Measurements from ENCODE around the gene C1orf35.
A peak's percentile ranks its signal among the peaks of the same experiment; 100 is the strongest.

The C1orf35 gene

GRCh38 chr1:228145463-228146416 is 42.6 kb upstream of the C1orf35 start:
- H3K4me1 Mint-ChIP-seq = peaks cover 16 to 41% of the 10 kb centered on the region in 2 donors
- no peaks in the 10 kb centered on the region for H3K27me3 Mint-ChIP-seq
- H3K9me3 Mint-ChIP-seq = no peaks in the 10 kb centered on the region
- peaks cover 5 to 9% of the 10 kb centered on the region in 2 donors for H3K36me3 Mint-ChIP-seq
- ATAC-seq (replicated peaks) = no peak
- no peak overlapping the region for H3K27ac Mint-ChIP-seq
- DNase-seq = no peak
- no peak overlapping the region for H3K4me3 Mint-ChIP-seq

GRCh38 chr1:228144993-228145343 is 41.8 kb upstream of the C1orf35 start:
- H3K9me3 Mint-ChIP-seq = no peaks in the 10 kb centered on the region
- no peak overlapping the region for H3K27ac Mint-ChIP-seq
- no peaks in the 10 kb centered on the region for H3K27me3 Mint-ChIP-seq
- ATAC-seq (replicated peaks) (no peak), DNase-seq (no peak)
- H3K36me3 Mint-ChIP-seq = peaks cover 5 to 9% of the 10 kb centered on the region in 2 donors
- H3K4me3 Mint-ChIP-seq = no peak overlapping the region
- peaks cover 16 to 41% of the 10 kb centered on the region in 2 donors for H3K4me1 Mint-ChIP-seq

GRCh38 chr1:228144193-228144992 is 41.3 kb upstream of the C1orf35 start:
- DNase-seq = no peak
- Mint-ChIP-seq H3K36me3 (peaks cover 5 to 9% of the 10 kb centered on the region in 2 donors), H3K27ac (no peak overlapping the region), H3K27me3 (no peaks in the 10 kb centered on the region), H3K4me1 (peaks cover 16 to 41% of the 10 kb centered on the region in 2 donors), H3K9me3 (no peaks in the 10 kb centered on the region), H3K4me3 (no peak overlapping the region)
- ATAC-seq (replicated peaks) = no peak

GRCh38 chr1:228143480-228144192 is 40.5 kb upstream of the C1orf35 start:
- H3K36me3 Mint-ChIP-seq = peaks cover 5 to 9% of the 10 kb centered on the region in 2 donors
- peak overlapping the region; percentile 77 for H3K27ac Mint-ChIP-seq
- H3K9me3 Mint-ChIP-seq = no peaks in the 10 kb centered on the region
- no peak for DNase-seq
- H3K4me1 Mint-ChIP-seq = peaks cover 16 to 46% of the 10 kb centered on the region in 2 donors
- no peaks in the 10 kb centered on the region for H3K27me3 Mint-ChIP-seq
- no peak overlapping the region for H3K4me3 Mint-ChIP-seq
- no peak for ATAC-seq (replicated peaks)

GRCh38 chr1:228142701-228143136 is 39.6 kb upstream of the C1orf35 start:
- Mint-ChIP-seq H3K9me3 (no peaks in the 10 kb centered on the region), H3K27ac (peak overlapping the region; percentile 77), H3K4me1 (peaks cover 18 to 53% of the 10 kb centered on the region in 2 donors), H3K36me3 (peaks cover 5 to 9% of the 10 kb centered on the region in 2 donors), H3K27me3 (no peaks in the 10 kb centered on the region), H3K4me3 (peak overlapping the region; percentile 39 to 97)
- DNase-seq (no peak), ATAC-seq (replicated peaks) (no peak)

- peak overlapping the region; percentile 77 for H3K27ac Mint-ChIP-seq
- H3K27me3 Mint-ChIP-seq = no peaks in the 10 kb centered on the region
- ATAC-seq (replicated peaks) (no peak), DNase-seq (no peak)
- peaks cover 18 to 53% of the 10 kb centered on the region in 2 donors for H3K4me1 Mint-ChIP-seq
- peaks cover 2 to 9% of the 10 kb centered on the region in 2 donors for H3K36me3 Mint-ChIP-seq
- H3K4me3 Mint-ChIP-seq = peak overlapping the region; percentile 93 to 97
- no peaks in the 10 kb centered on the region for H3K9me3 Mint-ChIP-seq
Measured at GRCh38 chr1:228142155-228142691, 39.1 kb upstream of the C1orf35 start.

GRCh38 chr1:228141226-228142044 is 38.3 kb upstream of the C1orf35 start:
- DNase-seq (no peak), ATAC-seq (replicated peaks) (no peak)
- Mint-ChIP-seq H3K27me3 (no peaks in the 10 kb centered on the region), H3K27ac (peak overlapping the region; percentile 89), H3K4me3 (peak overlapping the region; percentile 93 to 97), H3K9me3 (no peaks in the 10 kb centered on the region), H3K36me3 (peaks cover 2 to 9% of the 10 kb centered on the region in 2 donors), H3K4me1 (peaks cover 20 to 58% of the 10 kb centered on the region in 2 donors)

- ATAC-seq (replicated peaks) (no peak), DNase-seq (no peak)
- no peaks in the 10 kb centered on the region for H3K27me3 Mint-ChIP-seq
- no peaks in the 10 kb centered on the region for H3K9me3 Mint-ChIP-seq
- peaks cover 2 to 9% of the 10 kb centered on the region in 2 donors for H3K36me3 Mint-ChIP-seq
- H3K27ac Mint-ChIP-seq = peak overlapping the region; percentile 98
- peak overlapping the region; percentile 93 to 97 for H3K4me3 Mint-ChIP-seq
- peaks cover 20 to 58% of the 10 kb centered on the region in 2 donors for H3K4me1 Mint-ChIP-seq
Measured at GRCh38 chr1:228140724-228141225, 37.6 kb upstream of the C1orf35 start.

GRCh38 chr1:228139931-228140723 is 37.0 kb upstream of the C1orf35 start, which contains the start of gene GUK1:
Gene GUK1 (plus strand): TSS chr1:228140279. CDS start chr1:228140303, 24 bp downstream.
- Mint-ChIP-seq H3K4me3 (peak within 1 kb of the TSS; percentile 93 to 97), H3K36me3 (peaks cover 2 to 9% of the 10 kb centered on the region in 2 donors), H3K9me3 (no peaks in the 10 kb centered on the region), H3K27ac (peak within 1 kb of the TSS; percentile 98), H3K4me1 (peaks cover 20 to 58% of the 10 kb centered on the region in 2 donors), H3K27me3 (no peaks in the 10 kb centered on the region)
- ATAC-seq (replicated peaks) = peak; percentile 89 to 95
- DNase-seq = peak; percentile 100

- H3K9me3 Mint-ChIP-seq = no peaks in the 10 kb centered on the region
Measured at GRCh38 chr1:228139406-228139930, 36.3 kb upstream of the C1orf35 start.

GRCh38 chr1:228136901-228137300 is 33.8 kb upstream of the C1orf35 start:
- Mint-ChIP-seq H3K4me1 (peaks cover 4 to 27% of the 10 kb centered on the region in 2 donors), H3K4me3 (no peak overlapping the region), H3K36me3 (no peaks in the 10 kb centered on the region), H3K27ac (no peak overlapping the region), H3K9me3 (no peaks in the 10 kb centered on the region), H3K27me3 (no peaks in the 10 kb centered on the region)
- ATAC-seq (replicated peaks) (no peak), DNase-seq (no peak)

More at GRCh38 chr1:228139406-228139930, 36.3 kb upstream of the C1orf35 start:
- peaks cover 17 to 53% of the 10 kb centered on the region in 2 donors for H3K4me1 Mint-ChIP-seq
- H3K27me3 Mint-ChIP-seq = no peaks in the 10 kb centered on the region
- peak overlapping the region; percentile 93 to 97 for H3K4me3 Mint-ChIP-seq
- no peak for ATAC-seq (replicated peaks)
- DNase-seq = no peak
- H3K36me3 Mint-ChIP-seq = peaks cover 2 to 5% of the 10 kb centered on the region in 2 donors
- peak overlapping the region; percentile 98 for H3K27ac Mint-ChIP-seq

GRCh38 chr1:228134591-228134990 is 31.5 kb upstream of the C1orf35 start:
- H3K27ac Mint-ChIP-seq = no peak overlapping the region
- no peak overlapping the region for H3K4me3 Mint-ChIP-seq
- H3K4me1 Mint-ChIP-seq = peaks cover 4 to 26% of the 10 kb centered on the region in 2 donors
- no peaks in the 10 kb centered on the region for H3K9me3 Mint-ChIP-seq
- H3K36me3 Mint-ChIP-seq = no peaks in the 10 kb centered on the region
- no peak for DNase-seq
- ATAC-seq (replicated peaks) = no peak
- H3K27me3 Mint-ChIP-seq = no peaks in the 10 kb centered on the region
